Dedifferentiated amniotic fluid mesenchymal stem cell (primary cell): ENCODE results near the gene MS4A12.
"Not testable (repeated sequence)": the region's sequence is repeated elsewhere in the genome, so short reads cannot be mapped to it uniquely, and the experiment has no call there.

ENCODE experiments used
- DNase-seq: peaks from one replicate; pipeline ENCODE4 v3.0.0-alpha.2; 2016; ENCODE audit errors: extremely low spot score

Gene MS4A12

DNA sequence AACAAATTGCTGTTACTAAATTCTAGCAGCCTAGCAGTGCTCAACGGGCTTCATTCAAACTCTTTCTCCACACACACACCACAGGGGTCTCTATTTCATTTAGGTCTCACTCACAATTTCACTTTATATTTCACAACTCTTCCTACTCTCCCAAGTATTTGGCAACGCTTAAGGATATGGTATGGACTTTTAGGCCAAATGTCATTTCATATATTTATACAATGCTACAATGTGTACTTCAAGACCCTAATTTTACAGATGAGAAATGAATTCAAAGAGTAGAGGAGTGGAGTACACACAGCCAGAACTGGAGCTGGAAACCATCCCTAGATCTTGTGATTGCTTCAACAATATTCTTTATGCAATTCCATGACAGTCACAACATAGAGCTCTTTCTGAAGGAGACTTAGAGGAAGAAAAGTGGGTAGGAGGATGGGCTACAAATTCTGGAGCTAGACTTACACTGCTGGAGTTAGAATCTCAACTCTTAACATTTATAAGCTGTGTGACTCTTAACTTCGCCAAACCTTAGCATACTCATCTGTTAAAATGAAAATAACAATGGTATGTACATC is 20.2 kb downstream of the MS4A12 start:
- no peak for DNase-seq

DNA sequence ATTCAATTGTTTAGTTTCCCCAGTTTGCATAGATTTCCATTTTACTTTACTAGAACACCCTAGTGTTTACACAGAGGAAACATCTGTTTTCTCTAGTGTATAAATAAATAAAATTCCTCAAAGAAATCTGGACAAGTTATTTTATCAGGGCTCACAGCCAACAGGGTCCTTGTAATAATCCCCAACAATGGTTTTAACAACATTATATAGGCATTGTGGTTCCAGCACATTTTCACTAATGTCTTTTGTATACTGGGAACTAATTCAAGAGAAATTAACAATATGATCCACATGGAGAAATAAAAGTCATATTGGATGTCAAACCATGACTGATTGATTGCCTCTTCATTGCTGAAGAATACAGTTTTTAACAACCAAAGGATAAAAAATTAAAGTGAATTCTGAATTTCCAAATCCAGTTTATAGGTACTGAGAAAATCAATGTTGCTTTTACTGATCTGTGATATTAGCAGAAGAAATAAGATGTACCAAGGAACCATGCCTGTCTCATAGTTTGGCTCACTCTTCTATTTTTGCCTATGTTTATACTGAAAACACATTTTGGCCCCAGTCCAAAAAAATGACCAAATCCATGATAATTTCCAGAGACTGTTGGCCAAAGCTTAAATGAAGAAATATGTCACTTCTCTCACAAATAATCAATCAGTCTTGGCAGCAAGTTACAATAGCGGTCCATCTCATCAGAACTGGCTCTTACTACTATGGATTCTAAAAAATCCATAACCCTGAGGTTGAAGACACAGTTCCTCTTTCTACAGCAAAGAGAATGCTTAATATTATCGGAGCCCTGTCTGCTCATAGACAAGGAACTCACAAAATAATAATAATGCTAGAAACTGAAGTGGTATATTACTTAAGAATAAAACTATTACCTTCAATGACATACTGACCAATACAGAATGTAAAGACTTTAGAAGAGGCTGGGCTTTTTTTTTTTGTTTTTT is 21.2 kb downstream of the MS4A12 start:
- DNase-seq = no peak

DNA sequence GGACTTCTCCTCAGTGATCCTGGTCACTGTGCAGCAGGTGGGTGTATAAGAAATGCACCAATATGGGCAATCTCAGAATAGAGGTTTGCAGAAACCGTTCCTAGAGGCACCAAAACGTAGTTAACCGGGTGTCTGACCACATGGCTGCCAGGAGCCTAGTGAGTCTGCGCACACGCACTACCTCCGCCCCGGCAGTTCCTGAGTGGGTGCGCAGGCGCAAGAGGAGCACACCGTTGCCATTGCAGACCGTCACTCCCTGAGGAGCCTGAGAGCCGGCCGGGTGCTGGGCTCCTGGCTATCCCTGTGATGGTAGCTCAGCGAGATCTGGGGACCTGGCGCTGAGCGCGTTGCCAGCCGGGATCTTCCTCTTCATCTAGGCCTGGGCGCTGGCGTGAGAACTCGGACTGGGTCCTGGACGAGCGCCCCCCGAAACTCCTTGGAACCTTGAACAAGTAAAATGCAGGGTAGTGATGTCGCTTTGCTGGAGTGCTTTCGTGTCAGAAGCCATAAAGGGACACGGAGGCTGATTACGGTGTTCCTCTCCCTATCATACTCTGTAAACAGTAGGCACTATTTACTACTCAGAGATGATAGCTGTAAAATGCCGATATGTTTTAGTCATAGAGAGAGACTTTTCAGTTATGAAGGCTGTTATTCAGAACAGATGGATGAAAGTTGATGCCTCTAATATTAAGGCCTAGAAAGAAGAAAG is 22.7 kb downstream of the MS4A12 start, which contains the start of gene MS4A13:
MS4A13 (plus strand) TSS at position 249 of the 712 bp plus-strand sequence. CDS start 2,692 bp downstream, outside the sequence.
- no peak for DNase-seq

DNA sequence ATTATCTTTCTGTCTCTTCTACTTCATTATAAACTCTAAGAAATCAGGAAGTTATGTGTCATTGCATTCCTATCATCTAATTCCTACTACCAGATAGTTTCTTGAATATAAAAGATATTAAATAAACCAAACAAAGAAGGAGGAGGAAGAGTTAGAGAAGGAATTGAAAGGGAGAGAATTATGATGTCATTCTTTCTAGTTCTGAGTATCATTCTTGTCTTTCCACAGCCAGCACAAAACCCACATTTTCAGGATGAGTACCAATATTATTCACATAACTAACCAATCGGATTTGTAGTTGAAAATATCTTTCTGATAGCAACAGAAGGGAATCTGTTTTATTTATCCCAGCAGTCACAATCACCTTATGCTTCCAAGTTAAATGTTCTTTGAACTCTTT is 35.9 kb downstream of the MS4A12 start:
- no peak for DNase-seq

DNA sequence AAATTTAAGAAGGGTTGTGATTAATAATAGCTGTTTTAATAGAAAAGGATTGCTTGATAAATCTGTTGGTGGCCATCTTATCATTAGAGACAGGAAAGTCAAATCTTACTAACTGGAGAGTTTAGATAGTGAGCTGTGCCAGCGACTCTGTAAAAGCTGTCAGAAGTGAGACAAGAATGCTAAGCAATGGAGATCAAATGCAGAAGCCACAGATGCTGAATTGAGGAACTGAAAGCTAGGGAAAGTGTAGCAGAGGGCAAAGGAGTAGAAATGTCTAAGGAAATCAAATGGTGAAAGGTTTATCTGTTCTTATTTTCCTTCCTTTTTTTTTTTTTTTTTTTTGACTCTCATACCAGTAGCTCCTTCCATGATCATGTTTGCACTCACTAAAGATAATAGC is 36.4 kb downstream of the MS4A12 start:
- DNase-seq = no peak

DNA sequence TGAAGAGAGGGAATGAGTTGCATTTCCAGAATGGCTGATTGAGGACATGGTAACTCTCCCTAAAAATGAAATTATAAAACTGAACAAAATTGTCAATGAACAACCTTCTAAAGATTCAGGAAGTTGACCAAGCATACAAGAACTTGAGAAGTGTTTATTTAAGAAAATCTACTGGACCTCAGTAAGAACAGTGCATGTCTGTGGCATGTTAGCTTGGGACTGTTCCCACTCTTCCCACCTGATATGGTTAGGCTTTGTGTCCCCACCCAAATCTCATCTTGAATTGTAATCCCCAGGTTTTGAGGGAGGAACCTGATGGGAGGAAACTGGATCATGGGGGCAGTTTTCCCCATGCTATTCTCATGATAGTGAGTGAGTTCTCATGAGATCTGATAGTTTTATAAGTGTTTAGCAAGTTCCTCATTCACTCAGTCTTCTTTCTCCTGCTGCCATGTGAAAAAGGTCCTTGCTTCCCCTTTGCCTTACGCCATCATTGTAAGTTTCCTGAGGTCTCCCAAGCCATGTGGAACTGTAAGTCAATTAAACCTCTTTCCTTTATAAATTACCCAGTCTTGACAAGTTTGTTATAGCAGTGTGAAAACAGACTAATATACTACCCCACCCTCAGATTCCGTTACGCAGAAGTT is 38.0 kb downstream of the MS4A12 start:
- no peak for DNase-seq

DNA sequence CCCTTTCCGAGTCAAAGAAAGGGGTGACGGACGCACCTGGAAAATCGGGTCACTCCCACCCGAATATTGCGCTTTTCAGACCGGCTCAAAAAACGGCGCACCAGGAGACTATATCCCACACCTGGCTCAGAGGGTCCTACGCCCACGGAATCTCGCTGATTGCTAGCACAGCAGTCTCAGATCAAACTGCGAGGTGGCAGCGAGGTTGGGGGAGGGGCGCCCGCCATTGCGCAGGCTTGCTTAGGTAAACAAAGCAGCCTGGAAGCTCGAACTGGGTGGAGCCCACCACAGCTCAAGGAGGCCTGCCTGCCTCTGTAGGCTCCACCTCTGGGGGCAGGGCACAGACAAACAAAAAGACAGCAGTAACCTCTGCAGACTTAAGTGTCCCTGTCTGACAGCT is 39.8 kb downstream of the MS4A12 start:
- DNase-seq = not testable (repeated sequence)

DNA sequence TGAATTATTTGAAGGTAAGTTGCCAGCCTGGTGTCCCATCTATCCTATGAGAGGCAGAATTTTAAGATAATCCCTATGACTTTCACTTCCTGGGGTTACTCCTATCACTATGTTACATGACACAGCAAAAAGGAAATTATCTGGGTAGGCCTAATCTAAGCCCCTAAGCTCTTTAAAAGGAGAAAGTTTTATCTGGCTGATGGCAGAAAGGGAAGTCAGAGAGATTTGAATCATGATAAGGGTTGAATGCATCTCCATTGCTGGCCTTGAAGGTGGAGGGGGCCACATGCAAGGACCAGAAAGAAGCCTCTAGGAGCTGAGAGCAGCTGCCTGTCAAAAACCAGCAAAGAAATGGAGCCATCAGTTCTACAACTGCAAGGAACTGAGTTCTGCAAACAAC is 46.0 kb downstream of the MS4A12 start:
- not testable (repeated sequence) for DNase-seq

DNA sequence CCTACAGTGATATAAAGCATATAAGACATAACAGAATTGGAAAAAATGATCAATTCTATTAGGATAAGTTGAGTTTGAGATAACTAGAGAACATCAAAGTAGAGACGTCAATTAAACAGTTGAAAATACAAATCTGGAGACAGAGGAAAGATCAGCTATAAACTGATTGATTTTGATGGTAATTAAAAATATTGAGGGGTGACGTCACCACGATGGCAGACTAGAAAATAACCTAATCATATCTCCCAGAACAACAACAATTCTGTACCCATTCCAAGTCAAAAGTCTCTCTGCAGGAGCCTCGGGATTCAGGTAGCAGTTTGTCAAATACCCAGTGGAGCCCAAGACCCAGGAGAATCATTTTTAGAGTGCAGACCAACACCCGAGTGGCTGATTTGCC is 51.5 kb downstream of the MS4A12 start:
- no peak for DNase-seq
